GM21447 (cell line): ENCODE measurements around the gene CCDC159.
"Not testable (repeated sequence)": the region's sequence is repeated elsewhere in the genome, so short reads cannot be mapped to it uniquely, and the experiment has no call there.

Experiments
- ATAC-seq: cut with Tn5 transposase; IDR thresholded peaks from one replicate; pipeline ENCODE4 v1.9.1; 2021; ENCODE audit not compliant: unreplicated experiment

The CCDC159 gene

GRCh38 chr19:11338121-11338520, 8.2 kb upstream of the CCDC159 start:
- ATAC-seq = no peak

GRCh38 chr19:11338569-11339253, 7.6 kb upstream of the CCDC159 start:
- ATAC-seq = no peak

- ATAC-seq = peak; percentile 68
Measured at GRCh38 chr19:11339254-11340098, 6.8 kb upstream of the CCDC159 start, which contains the start of gene RAB3D. RAB3D (minus strand) TSS chr19:11339657; CDS start chr19:11337399, 2,258 bp downstream.

GRCh38 chr19:11340099-11340467, 6.2 kb upstream of the CCDC159 start:
- not testable (repeated sequence) for ATAC-seq

- no peak for ATAC-seq
Measured at GRCh38 chr19:11342429-11342828, 3.9 kb upstream of the CCDC159 start.

- ATAC-seq = no peak
Measured at GRCh38 chr19:11345122-11345803, 1.1 kb upstream of the CCDC159 start.

GRCh38 chr19:11347546-11348039, 1.3 kb downstream of the CCDC159 start:
- no peak for ATAC-seq

GRCh38 chr19:11349171-11349570, 2.9 kb downstream of the CCDC159 start:
- ATAC-seq = no peak

DNA sequence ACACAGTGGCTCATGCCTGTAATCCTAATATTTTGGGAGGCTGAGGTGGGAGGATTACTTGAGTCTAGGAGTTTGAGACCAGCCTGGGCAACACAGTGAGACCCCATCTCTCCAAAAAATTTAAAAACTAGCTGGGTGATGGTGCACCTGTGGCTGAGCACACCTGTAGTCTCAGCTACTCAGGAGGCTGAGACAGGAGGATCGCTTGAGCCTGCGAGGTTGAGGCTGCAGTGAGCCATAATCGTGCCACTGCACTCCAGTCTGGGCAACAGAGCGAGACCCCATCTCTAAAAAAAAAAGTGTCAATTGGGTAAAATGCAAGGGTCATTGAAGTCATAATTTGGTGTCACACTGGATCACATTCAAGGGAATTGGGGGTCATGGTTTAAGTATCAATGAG, 7.8 kb downstream of the CCDC159 start:
- ATAC-seq = not testable (repeated sequence)

DNA sequence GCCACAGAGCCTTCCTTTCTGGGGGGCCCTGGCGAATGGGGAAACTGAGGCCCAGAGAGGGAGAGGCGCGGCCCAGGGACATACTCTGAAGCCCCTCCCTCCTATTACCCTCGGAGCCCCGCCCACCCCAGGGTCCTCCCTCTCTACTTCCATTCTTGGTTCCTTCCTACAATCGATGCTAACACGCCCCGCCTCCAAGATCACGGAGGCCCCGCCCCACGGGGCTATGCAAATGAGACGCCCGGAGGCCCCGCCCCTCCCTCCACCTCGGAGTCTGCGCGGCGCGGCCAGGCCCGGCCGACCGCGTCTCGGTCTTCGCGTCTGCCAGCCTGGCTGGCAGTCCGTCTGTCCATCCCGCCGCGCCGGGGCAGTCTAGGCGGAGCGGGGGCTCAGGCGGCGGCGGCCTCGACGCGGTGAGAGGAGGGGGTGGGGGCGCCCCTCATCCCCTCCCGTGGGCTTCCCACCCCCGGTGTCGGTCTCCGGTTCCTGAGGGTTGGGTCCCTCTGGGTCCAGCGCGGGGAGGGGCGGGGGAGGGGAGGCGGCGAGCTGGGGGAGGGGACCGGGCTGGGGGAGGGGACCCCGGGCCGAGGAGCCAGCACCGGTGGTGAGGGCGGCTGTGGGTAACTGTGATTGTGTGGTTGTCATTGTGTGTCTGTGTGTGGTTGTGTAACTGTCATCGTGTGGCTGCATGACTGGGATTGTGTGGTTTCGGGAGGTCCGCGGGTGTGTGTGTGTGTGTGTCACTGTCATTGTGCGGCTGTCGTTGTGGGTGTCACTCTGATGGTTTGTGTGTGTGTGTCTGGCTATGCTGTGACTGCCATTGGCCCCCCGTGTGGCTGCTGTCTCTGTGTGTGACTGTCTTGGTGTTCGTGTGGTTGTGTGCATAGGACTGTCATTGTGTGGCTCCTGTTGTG, 9.1 kb downstream of the CCDC159 start, which contains the start of gene PLPPR2:
Gene PLPPR2, plus strand, starts transcription at position 273 of the 914 bp plus-strand sequence. CDS start 2,242 bp downstream, outside the sequence.
- ATAC-seq = no peak

DNA sequence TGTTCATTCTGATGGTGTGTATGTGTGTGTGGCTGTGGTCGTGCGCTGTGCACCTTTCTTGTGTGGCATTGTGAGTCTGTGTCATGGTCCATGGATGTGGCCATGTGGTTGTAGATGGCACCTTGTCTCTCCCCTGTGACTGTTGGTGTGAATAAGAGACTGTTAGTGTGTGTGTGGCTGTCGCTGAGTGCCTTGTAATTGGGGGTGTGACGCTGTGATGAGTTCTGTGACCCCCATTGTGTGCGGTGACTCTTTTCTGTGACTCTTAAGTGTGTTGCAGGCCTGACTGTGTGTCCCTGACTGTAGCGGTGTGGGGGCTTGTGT, 9.7 kb downstream of the CCDC159 start:
- no peak for ATAC-seq

GRCh38 chr19:11356676-11357550, 10.6 kb downstream of the CCDC159 start:
- no peak for ATAC-seq

DNA sequence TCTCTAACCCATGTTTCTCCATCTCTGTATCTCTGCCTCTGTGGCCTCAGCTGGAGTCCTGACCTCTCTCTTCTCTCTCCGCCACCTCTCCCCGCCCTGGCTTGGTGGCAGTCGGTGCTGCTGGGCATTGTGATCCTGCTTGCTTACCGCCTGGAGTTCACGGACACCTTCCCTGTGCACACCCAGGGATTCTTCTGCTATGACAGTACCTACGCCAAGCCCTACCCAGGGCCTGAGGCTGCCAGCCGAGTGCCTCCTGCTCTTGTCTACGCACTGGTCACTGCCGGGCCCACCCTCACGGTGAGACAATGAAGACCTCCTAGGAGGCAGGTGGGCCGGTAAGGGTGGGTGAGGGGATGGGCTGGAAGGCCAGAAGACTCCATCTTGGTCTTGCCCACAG, 13.1 kb downstream of the CCDC159 start:
- no peak for ATAC-seq

DNA sequence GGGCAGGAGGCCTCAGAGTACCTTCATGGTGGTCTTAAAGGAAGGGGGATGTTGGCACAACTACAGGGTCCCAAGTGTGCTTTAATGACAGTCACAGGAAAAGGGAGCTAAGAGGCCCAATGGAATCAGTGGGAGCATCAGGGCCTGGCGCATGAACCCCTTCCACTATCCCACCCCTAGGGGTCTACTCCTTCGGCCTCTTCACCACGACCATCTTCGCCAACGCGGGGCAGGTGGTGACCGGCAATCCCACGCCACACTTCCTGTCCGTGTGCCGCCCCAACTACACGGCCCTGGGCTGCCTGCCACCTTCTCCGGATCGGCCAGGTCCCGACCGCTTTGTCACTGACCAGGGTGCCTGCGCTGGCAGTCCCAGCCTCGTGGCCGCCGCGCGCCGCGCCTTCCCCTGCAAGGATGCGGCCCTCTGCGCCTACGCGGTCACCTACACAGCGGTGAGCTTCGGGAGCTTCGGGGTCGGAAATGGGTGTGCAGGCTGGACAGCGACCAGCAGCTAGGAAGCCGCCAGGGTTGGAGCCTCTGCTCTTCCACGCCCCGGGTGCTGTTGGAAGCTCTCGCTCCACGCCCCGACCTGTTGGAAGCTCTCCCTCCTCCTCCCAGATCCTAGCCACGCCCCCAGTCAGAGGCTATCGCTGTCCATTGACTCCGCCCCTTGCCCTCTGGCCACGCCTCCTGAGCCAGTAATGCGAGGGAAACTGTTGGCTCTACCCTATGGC, 14.9 kb downstream of the CCDC159 start:
- no peak for ATAC-seq

GRCh38 chr19:11361771-11362731, 15.7 kb downstream of the CCDC159 start:
- ATAC-seq = no peak

DNA sequence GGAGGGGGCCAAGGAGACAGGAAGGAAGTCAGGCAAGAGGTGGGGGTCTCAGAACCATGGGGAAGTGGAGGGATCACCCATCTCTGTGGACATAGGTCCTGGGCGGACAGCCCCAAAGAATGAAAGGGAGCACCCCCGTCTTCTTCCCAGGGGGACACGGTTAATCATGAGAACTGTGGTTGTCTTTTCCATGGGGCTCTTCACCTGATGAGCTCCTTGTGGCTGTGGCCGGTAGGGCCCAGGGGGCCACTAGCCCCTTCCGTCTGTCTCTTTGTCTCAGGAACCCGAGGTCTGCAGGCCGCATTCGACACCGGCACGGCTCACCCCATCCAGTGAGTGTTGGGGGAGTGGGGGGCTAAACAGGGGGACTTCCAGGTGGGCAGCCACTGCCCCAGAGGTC, 17.6 kb downstream of the CCDC159 start:
- no peak for ATAC-seq

DNA sequence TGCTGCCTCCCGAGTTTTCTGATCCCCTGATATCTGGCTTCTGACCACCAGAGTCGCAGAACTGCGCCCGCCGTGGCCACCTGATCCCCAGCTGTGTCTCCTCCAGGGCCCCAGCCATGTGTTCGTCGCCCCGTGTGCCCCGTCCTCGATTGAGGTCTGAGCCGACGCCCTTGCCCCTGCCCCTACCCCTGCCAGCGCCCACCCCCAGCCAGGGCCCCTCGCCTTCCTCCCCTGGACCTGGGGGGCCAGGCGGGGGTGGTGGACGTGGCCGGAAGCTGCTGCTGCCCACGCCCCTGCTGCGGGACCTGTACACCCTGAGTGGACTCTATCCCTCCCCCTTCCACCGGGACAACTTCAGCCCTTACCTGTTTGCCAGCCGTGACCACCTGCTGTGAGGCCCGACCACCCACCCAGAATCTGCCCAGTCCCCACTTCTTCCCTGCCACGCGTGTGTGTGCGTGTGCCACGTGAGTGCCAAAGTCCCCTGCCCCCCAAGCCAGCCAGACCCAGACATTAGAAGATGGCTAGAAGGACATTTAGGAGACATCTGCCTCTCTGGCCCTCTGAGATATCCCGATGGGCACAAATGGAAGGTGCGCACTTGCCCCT, 18.1 kb downstream of the CCDC159 start:
- ATAC-seq = no peak
